ENCODE data around the gene ZBED3. TPM values are rescaled to one million over a fixed set of nuclear protein-coding genes. Genes with fewer than 3 reads are reported as not detected.

The ZBED3 gene
- total RNA-seq, 4 donors from 2014 or later, result 0.47 to 4.6 (median 1.2) TPM

DNA sequence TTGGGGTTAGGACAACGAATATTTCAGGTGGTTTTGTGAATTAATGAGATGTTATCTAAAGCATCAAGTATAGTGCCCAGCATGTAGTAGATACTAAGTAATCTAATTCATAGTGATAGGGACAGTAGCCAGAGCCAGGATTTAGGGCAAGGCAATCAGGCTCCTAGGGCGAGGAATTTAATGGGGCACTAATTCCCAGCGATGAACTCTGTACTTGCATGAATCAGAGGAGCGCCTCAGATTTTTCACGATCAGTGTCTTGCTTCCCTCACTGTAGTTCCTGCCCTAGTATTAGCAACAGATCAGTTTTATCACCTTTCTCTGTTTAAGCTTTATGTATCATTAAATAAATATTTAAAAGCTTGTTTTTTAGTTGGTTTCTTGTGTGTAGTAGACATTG is 53.7 kb downstream of the ZBED3 start:
- no peaks in the 10 kb centered on the region for H3K27me3 ChIP-seq
- H3K4me1 ChIP-seq, result peaks cover 7 to 36% (median 16%) of the 10 kb centered on the region in 3 donors
- peaks cover 0 to 40% (median 9%) of the 10 kb centered on the region in 3 donors for H3K36me3 ChIP-seq
- DNase-seq, result no peak
- TF ChIP-seq, protein P1, sequence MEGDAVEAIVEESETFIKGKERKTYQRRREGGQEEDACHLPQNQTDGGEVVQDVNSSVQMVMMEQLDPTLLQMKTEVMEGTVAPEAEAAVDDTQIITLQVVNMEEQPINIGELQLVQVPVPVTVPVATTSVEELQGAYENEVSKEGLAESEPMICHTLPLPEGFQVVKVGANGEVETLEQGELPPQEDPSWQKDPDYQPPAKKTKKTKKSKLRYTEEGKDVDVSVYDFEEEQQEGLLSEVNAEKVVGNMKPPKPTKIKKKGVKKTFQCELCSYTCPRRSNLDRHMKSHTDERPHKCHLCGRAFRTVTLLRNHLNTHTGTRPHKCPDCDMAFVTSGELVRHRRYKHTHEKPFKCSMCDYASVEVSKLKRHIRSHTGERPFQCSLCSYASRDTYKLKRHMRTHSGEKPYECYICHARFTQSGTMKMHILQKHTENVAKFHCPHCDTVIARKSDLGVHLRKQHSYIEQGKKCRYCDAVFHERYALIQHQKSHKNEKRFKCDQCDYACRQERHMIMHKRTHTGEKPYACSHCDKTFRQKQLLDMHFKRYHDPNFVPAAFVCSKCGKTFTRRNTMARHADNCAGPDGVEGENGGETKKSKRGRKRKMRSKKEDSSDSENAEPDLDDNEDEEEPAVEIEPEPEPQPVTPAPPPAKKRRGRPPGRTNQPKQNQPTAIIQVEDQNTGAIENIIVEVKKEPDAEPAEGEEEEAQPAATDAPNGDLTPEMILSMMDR (IDR thresholded peaks at IDR 0.05), result no peak
- TF ChIP-seq POLR2A (IDR thresholded peaks at IDR 0.05), result no peak
- H3K4me3 ChIP-seq, result no peak overlapping the region
- WGBS, 2 donors, result 84 to 93% methylated on average over 5 of the region's 5 CpGs
- H3K27ac ChIP-seq, result no peak overlapping the region
- no peaks in the 10 kb centered on the region for H3K9me3 ChIP-seq
- intact Hi-C loops (cut with DNase I), result no loop called here

DNA sequence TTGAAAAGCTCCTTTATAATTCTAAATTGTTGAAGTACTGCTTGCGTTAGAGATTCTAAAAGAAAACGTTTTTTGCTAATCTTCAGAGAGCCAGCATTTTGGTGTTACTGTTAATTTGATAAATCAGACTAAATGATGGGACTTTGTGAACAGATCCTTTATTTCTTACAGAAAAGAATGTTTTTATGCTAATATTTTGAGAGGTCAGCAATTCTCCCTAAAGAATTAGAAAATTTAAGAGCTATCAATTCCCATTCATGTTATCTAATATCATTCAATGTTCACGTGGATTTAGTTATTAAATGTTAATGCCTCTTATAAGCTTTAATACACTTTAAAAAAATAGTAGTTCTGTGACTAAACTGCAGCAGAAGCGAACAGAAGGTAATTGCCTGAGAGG is 54.5 kb downstream of the ZBED3 start:
- H3K27ac ChIP-seq, result no peak overlapping the region
- H3K9me3 ChIP-seq, result no peaks in the 10 kb centered on the region
- no peaks in the 10 kb centered on the region for H3K27me3 ChIP-seq
- intact Hi-C loops (cut with DNase I), result no loop called here
- no peak overlapping the region for H3K4me3 ChIP-seq
- DNase-seq, result no peak
- 76 to 78% methylated on average over 4 of the region's 4 CpGs for WGBS, 2 donors
- H3K36me3 ChIP-seq, result peaks cover 0 to 33% (median 9%) of the 10 kb centered on the region in 3 donors
- no peak for TF ChIP-seq POLR2A (IDR thresholded peaks at IDR 0.05)
- TF ChIP-seq, protein P1 (IDR thresholded peaks at IDR 0.05), result no peak
- H3K4me1 ChIP-seq, result peaks cover 7 to 36% (median 16%) of the 10 kb centered on the region in 3 donors

DNA sequence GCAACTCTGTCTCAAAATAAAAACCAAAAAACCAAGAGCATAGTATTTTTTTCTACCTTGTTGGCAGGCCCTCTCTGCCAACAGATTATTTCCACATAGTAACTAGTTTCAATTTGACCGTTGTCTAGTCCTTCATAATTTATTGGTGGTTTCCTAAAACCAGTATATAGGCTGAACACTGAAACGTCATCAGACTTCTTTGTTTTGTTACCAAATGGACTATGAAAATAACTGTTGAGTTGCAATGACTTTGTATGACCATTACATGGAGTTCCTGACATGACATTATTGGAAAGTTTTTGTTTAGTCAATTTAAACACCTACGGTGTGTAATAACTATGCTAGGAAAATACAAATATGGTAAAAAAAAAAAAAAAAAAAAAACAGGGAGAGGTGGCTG is 55.2 kb downstream of the ZBED3 start:
- peak overlapping the region in 1 of 4 donors; percentile 83 for H3K4me3 ChIP-seq
- no peak overlapping the region for H3K27ac ChIP-seq
- H3K4me1 ChIP-seq, result peaks cover 7 to 36% (median 16%) of the 10 kb centered on the region in 3 donors
- no peaks in the 10 kb centered on the region for H3K27me3 ChIP-seq
- H3K9me3 ChIP-seq, result no peaks in the 10 kb centered on the region
- intact Hi-C loops (cut with DNase I), result no loop called here
- peaks cover 0 to 26% (median 4%) of the 10 kb centered on the region in 3 donors for H3K36me3 ChIP-seq
- 83% methylated on average over 3 of the region's 3 CpGs for whole genome bisulfite sequencing, 2 donors
- no peak for DNase-seq
- TF ChIP-seq, protein P1 (IDR thresholded peaks at IDR 0.05), result no peak
- no peak for TF ChIP-seq POLR2A (IDR thresholded peaks at IDR 0.05)

DNA sequence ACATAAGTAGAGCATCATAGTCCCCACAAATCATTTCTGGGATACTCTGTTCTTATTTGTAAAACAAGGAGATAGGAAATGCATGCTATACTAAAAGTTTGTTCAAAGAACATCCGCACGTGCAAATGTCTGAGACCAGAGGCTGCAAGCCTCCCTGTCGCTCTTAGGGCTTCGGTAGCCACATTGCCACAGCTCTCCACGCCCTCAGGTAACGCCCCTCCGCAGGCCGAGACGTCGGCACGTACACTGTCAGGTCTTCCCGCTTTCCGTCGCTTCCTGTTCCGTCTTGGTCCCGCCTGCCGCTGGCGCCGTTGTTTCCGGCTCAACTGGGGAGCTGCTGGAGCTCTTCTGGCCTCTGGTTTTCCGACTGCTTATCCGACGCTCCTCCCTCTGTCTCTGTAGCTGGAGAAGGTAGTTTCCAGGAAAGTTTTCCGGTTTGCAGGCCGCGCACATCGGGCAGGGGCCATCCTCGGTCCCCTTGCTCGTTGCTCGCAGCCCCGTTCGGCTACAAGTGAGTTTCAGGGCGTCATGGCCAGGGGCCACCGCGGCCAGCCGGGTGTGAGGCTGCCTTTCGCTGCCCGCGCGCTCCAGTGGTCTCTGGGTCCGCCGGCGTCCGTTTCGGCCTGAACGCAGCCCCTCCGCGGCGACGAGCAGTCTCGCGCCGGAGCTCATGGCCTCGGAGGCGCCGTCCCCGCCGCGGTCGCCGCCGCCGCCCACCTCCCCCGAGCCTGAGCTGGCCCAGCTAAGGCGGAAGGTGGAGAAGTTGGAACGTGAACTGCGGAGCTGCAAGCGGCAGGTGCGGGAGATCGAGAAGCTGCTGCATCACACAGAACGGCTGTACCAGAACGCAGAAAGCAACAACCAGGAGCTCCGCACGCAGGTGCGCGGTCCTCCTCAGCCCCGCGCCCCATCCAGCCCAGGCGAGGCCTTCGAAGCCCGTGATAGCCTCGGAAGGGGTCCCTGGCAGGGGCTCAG is 56.7 kb downstream of the ZBED3 start, which contains the start of gene AGGF1:
AGGF1 (plus strand) TSS at position 308 of the 975 bp plus-strand sequence; CDS start at position 671, 363 bp downstream.
- WGBS, 2 donors, result 1% methylated on average over 24 to 27 of the region's 82 CpGs
- Histone ChIP-seq H3K9me3 (no peaks in the 10 kb centered on the region), H3K27me3 (no peaks in the 10 kb centered on the region), H3K4me1 (peaks cover 7 to 36% (median 16%) of the 10 kb centered on the region in 3 donors), H3K27ac (peak within 1 kb of the TSS; percentile 86 to 93 (median 92)), H3K4me3 (peak within 1 kb of the TSS; percentile 62 to 83 (median 76)), H3K36me3 (peaks cover 0 to 10% (median 0%) of the 10 kb centered on the region in 3 donors)
- DNase-seq, result peak; percentile 70
- intact Hi-C loops (cut with DNase I), result no loop called here
- peak in 2 of 4 donors; percentile 45 to 68 for TF ChIP-seq POLR2A (IDR thresholded peaks at IDR 0.05)
- TF ChIP-seq, protein P1 (IDR thresholded peaks at IDR 0.05), result no peak
